Natural killer cell treated with Interleukin-12 subunit alpha and Interleukin-12 subunit beta and Interleukin-15 and Interleukin-18, amount 100 ng/mL, for 72 hours (primary cell): ENCODE measurements around the gene FLACC1. TPM values are rescaled to one million over a fixed set of nuclear protein-coding genes. Genes with fewer than 3 reads are reported as not detected.
"Not testable (repeated sequence)": the region's sequence is repeated elsewhere in the genome, so short reads cannot be mapped to it uniquely, and the experiment has no call there.

ENCODE experiments used
- ATAC-seq, 2 donors: fragments of 150-1000 bp; cut with Tn5 transposase in 1 of 2; sonication (Bioruptor Pico), chemical (Tn5 transposase) in 1 of 2; 2 replicates each; pipeline ENCODE4 v1.10.0; 2021
- DNase-seq: peaks from one replicate; pipeline ENCODE4 v3.0.0; 2022; ENCODE audit warnings: low spot score
- H3K27ac Mint-ChIP-seq, 2 donors: 1 replicate in 1 of 2; 2 replicates in 1 of 2; pipeline ENCODE4 v1.8.0; 2022; ENCODE audit warnings: mixed read lengths in 2 of 2, mild to moderate bottlenecking in 1 of 2, moderate library complexity in 1 of 2
- H3K27me3 Mint-ChIP-seq, 2 donors: 1 replicate in 1 of 2; 2 replicates in 1 of 2; pipeline ENCODE4 v1.8.0; 2022; ENCODE audit warnings: mixed read lengths in 2 of 2
- H3K36me3 Mint-ChIP-seq: one replicate; pipeline ENCODE4 v1.8.0; 2022; ENCODE audit warnings: mixed read lengths
- H3K4me1 Mint-ChIP-seq, 2 donors: 1 replicate in 1 of 2; 2 replicates in 1 of 2; pipeline ENCODE4 v1.8.0; 2022; ENCODE audit warnings: low read depth in 2 of 2, mixed read lengths in 2 of 2, mild to moderate bottlenecking in 1 of 2
- H3K4me3 Mint-ChIP-seq: one replicate; pipeline ENCODE4 v1.8.0; 2022; ENCODE audit warnings: mixed read lengths
- H3K9me3 Mint-ChIP-seq: 2 replicates; pipeline ENCODE4 v1.8.0; 2022; ENCODE audit warnings: mixed read lengths
- total RNA-seq, 2 donors: library from RNA; stranded (reverse); gene quantifications; one replicate each; pipeline ENCODE4 v1.2.3, GENCODE V29; 2022

FLACC1 gene, protein sequence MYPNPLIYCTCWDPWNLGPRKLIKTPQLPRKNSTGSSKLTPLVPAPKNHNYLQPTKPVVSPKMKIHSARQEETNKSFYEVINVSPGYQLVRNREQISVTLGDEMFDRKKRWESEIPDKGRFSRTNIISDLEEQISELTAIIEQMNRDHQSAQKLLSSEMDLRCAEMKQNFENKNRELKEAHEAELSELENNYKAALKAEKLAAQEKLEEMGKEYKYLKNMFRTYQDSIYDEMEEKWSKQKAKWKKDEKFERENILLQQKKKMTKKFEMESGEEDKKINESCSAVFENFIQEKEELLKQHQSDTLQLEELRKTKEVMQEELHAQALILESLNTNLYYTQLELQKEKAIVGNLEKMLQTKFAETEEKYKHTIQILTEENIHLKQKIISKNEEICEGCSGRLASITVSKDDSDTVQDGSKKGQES
- 1 to 10 TPM; 3.4 to 4.0 TPM for total RNA-seq

DNA sequence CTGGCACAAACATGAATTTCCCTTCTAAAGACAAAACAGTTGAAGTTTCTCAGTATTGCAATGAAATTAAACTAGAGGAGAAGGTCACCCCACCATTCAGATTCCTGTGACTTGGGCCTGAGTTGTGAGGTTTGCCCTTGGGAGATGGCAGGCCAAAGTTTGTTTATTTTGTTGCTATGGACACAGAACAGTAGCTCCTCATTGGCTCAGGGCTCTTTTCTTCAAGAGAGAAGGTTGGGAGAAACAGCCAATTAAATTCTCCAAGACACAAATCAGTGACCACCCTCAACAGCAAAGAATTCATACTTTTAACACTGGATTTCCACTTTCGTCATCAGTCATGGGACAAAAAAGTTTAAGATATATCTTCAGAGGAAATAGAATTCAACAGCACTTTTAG lies at the start of gene FLACC1:
Gene FLACC1 (minus strand): TSS at position 125 of the 400 bp plus-strand sequence. CDS start 5,941 bp downstream, outside the sequence.
- Mint-ChIP-seq H3K27me3 (no peaks in the 10 kb centered on the region), H3K4me1 (peaks cover 3 to 6% of the 10 kb centered on the region in 2 donors), H3K27ac (no peak within 1 kb of the TSS), H3K36me3 (peaks cover 8% of the 10 kb centered on the region), H3K4me3 (no peak within 1 kb of the TSS), H3K9me3 (peaks cover 3% of the 10 kb centered on the region)
- ATAC-seq (no peak), DNase-seq (no peak)

DNA sequence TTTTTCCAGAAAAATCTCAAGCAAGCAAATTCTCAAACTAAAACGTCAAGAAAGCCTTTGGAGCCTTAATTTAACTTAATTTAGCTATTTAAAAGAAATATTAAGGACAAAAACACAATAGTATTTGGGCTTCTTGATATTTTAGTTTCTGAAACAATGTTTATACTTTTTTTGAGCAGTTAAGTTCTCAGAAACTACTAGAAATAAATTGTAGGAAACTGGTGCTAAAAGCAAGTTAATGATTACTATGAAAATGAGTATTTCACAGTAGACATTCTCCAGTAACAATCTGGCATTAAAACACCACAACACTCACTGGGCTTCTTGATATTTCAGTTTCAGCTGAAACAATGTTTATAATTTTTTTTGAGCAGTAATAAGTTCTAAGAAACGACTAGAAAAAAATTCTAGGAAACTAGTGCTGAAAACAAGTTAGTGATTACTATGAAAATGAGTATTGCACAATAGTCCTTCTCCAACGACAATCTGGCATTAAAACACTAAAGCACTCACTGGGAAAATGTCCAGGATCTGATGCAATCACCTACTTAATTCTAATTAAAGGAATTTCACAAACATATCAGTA lies 49.0 kb upstream of the FLACC1 start:
- no peak for DNase-seq
- ATAC-seq = no peak
- H3K4me3 Mint-ChIP-seq = peak overlapping the region; percentile 5
- H3K9me3 Mint-ChIP-seq = no peaks in the 10 kb centered on the region
- no peaks in the 10 kb centered on the region for H3K27me3 Mint-ChIP-seq
- peaks cover 1% of the 10 kb centered on the region for H3K36me3 Mint-ChIP-seq
- peak overlapping the region in 1 of 2 donors; percentile 53 for H3K27ac Mint-ChIP-seq
- H3K4me1 Mint-ChIP-seq = peaks cover 12 to 27% of the 10 kb centered on the region in 2 donors

DNA sequence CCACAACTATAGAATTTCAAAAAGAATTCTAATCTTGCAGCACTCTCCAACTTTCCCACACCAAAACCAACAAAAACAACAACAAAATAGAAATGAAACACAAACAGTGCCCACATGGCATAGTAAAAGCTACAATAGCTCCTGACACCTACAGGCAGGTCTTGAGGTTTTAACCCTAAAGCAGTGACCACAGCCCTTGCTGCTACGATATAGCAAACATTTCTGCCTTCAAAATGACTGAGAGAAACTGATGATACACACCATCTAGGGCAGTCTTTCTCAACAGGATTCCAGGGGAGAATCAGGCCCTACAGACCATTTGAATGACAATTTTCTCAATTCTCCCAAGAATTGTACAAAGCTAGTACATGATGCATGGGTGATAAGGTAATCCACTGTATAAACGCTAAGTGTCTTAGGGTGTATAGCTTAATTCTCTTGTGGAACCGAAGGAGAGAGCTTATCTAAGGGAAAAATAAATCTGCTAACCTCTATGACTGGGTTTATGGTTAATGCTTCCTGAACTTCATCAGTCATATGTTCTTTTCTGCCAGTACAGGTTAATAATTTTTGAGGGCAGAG lies 47.6 kb upstream of the FLACC1 start:
- no peak for DNase-seq
- H3K4me3 Mint-ChIP-seq = no peak overlapping the region
- H3K36me3 Mint-ChIP-seq = no peaks in the 10 kb centered on the region
- no peaks in the 10 kb centered on the region for H3K27me3 Mint-ChIP-seq
- peaks cover 11 to 27% of the 10 kb centered on the region in 2 donors for H3K4me1 Mint-ChIP-seq
- H3K9me3 Mint-ChIP-seq = no peaks in the 10 kb centered on the region
- peak in 1 of 2 donors; percentile 53 for ATAC-seq
- peak overlapping the region in 1 of 2 donors; percentile 37 for H3K27ac Mint-ChIP-seq

DNA sequence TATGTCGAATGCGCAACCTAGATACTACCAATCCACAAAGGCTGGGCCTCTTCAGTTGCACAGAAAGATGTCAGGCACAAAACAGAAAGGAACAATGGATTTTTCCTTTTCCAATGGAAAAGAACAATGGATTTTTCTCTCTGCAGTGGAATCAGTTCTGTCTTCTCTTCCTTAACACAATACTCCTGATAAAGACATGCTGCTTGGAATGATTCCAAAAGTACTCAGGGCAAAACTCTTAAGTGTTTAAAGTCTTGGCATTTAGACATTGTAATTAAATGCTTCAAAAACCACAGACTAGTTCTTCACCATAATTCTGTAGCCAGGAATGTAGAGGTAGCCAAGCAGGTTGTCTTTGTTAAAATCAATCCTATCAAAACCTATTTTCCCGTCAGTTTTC lies 46.7 kb upstream of the FLACC1 start:
- Mint-ChIP-seq H3K27me3 (no peaks in the 10 kb centered on the region), H3K4me3 (no peak overlapping the region), H3K27ac (peak overlapping the region in 1 of 2 donors; percentile 5), H3K4me1 (peaks cover 11 to 27% of the 10 kb centered on the region in 2 donors), H3K9me3 (no peaks in the 10 kb centered on the region), H3K36me3 (no peaks in the 10 kb centered on the region)
- ATAC-seq (no peak), DNase-seq (no peak)

DNA sequence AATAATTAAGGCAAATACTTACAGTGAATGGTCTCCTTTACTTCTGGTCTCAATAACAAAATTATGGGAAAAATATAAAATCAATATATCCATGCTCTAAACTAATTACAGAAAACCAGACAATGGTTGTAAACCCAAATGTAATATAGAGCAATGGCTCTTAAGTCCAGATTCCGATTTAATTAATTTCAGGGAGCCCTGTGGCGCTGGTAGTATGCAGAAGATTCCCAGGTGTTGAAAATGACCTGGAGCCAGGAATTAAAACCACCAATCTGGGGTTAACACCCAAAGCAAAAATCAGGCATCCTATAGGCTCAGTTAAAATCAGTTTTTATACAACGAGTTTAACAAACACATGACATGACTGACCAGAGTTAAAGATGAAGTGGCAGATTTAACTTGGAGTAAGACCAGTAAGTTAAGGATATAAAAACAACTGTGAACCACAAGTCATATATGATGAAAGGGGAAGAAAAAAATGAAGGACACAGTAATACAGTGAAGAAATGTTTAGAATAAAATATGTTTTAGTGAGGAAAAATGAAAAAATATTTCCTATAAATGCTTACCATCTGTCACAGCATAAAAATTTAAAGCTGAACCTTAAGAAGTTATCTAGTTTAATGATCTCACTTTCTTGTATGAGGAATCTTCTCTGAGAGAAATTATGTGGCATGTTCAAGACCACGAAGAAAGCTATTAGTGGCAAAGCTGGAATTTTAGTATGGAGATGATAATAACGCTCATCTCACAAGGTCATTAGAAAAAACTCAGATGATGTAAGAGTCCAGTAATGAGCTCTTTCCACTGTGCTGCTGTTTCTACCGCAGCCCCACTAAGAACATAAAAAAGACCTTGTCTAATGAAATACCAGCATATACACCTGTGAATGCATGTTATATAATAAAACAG lies 45.8 kb upstream of the FLACC1 start:
- peaks cover 11 to 27% of the 10 kb centered on the region in 2 donors for H3K4me1 Mint-ChIP-seq
- H3K4me3 Mint-ChIP-seq = no peak overlapping the region
- H3K27me3 Mint-ChIP-seq = no peaks in the 10 kb centered on the region
- H3K9me3 Mint-ChIP-seq = no peaks in the 10 kb centered on the region
- H3K36me3 Mint-ChIP-seq = no peaks in the 10 kb centered on the region
- ATAC-seq (no peak), DNase-seq (no peak)
- no peak overlapping the region for H3K27ac Mint-ChIP-seq

DNA sequence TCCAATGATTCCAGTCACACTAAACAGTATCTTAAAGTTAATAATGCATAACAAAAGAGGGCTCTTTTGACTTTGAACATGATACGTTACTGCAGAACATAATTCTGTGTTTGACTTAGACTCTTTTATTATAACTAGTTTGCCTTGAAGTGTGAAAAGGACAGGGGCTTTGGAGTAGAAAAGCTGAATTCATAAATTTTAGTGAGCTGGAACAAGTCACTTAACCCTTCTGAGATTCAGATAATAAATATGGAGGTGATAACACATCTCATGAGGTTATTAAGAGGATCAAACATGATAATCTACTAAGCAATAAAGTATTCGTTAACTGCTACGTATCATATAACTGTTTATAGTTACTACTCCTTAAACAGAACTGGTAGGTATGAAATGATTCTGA lies 44.7 kb upstream of the FLACC1 start:
- no peak overlapping the region for H3K27ac Mint-ChIP-seq
- no peaks in the 10 kb centered on the region for H3K9me3 Mint-ChIP-seq
- no peaks in the 10 kb centered on the region for H3K27me3 Mint-ChIP-seq
- DNase-seq (no peak), ATAC-seq (no peak)
- H3K4me3 Mint-ChIP-seq = no peak overlapping the region
- no peaks in the 10 kb centered on the region for H3K36me3 Mint-ChIP-seq
- peaks cover 11 to 23% of the 10 kb centered on the region in 2 donors for H3K4me1 Mint-ChIP-seq

DNA sequence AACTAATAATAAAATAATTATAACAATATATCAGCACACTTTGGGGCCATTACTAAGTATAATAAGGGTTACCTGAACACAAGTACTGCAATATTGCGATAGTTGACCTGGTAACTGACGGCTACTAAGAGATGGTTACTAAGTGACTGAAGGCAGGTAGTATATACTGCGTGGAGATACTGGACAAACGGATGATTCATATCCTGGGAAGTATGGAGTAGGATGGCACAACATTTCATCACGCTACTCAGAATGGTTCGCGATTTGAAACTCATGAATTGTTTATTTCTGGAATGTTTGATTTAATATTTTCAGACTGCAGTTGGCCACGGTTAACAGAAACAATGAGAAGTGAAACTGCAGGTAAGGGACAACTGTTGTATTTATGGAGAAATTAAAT lies 39.5 kb upstream of the FLACC1 start:
- H3K9me3 Mint-ChIP-seq = no peaks in the 10 kb centered on the region
- H3K27me3 Mint-ChIP-seq = no peaks in the 10 kb centered on the region
- no peak overlapping the region for H3K27ac Mint-ChIP-seq
- DNase-seq = no peak
- ATAC-seq = no peak
- H3K4me1 Mint-ChIP-seq = no peaks in the 10 kb centered on the region
- H3K36me3 Mint-ChIP-seq = peaks cover 14% of the 10 kb centered on the region
- no peak overlapping the region for H3K4me3 Mint-ChIP-seq

DNA sequence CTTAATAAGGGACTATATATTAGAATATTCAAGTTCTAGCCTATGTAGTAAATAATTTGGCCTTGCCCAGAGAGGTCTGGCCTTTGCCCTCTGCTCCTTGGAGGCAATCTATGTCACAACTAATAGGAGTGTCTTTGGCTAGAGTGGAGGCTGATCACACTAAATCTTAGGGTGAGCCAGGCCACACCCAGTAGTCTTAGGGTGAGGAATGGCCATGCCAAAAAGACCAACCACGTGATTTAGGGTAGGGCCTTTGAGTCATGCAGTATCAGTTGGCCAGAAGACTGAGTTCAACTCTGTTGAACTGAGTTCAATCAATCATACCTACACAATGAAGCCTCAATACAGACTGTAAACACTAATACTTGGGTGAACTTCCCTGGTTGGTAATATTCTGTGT lies 26.0 kb upstream of the FLACC1 start:
- Mint-ChIP-seq H3K27ac (no peak overlapping the region), H3K4me3 (no peak overlapping the region), H3K36me3 (peaks cover 29% of the 10 kb centered on the region), H3K9me3 (no peaks in the 10 kb centered on the region), H3K27me3 (no peaks in the 10 kb centered on the region), H3K4me1 (peaks cover 0 to 2% of the 10 kb centered on the region in 2 donors)
- DNase-seq (no peak), ATAC-seq (no peak)

DNA sequence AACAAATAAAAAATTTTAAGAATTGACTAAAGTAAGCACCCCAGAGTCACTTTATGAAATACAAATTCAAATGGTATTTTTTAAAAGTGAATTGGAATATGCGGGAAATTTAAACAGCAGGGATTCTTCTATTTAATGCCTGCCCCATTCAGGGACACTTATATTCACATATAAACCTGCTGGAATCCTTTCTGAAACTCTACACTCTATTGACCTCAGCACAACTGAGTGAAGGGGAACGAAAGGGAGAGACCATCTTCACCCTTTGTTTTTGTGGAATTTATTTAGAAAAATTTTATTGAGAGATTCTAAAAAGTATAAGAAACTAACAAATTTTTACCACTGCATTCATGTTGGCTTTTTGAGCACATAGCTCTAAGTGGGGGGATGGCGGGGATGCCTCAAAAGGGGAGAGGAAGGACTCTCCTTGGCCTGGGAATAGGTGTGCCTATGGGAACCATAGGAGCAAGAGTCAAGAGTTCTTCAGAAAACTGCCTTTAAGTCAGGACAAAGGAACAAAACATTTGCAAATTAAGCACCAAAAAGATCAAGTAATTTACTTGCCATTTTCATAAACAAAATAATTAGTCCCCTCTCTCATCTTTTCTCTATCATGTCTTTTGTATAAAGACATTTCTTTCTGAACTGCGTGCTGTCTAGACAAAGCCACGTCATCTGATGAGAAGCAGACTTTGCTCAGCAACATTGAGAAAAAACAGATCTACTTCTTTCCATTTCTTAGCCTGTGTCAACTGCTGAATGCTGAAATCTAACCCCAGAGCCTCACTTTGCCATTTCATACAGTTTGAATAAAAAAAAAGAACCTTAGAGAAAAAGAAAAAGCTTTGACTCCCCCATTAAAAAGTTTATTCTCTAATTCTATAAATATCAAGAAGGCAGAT lies 21.6 kb upstream of the FLACC1 start:
- Mint-ChIP-seq H3K4me1 (peaks cover 0 to 2% of the 10 kb centered on the region in 2 donors), H3K9me3 (no peaks in the 10 kb centered on the region), H3K27ac (no peak overlapping the region), H3K27me3 (no peaks in the 10 kb centered on the region), H3K4me3 (no peak overlapping the region), H3K36me3 (peaks cover 19% of the 10 kb centered on the region)
- DNase-seq (no peak), ATAC-seq (no peak)

DNA sequence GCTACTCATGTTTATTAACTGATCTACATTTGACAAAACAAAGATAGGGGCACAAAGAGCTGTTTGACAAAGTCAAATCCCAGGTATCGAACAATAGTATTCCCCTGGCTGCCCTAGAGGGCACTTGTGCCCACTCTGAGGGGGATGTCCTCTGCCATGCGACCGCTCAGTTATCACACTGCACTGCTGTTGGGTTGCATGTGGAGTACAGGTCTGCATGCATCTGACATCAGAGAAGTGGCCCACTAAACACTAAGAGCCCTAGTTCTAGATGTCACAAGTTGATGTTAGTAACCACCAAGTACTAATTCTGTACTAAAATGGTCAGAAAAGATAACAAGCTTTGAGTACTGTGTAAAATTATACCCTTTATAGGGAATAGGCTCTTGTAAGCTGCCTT lies 20.1 kb upstream of the FLACC1 start:
- ATAC-seq = no peak
- Mint-ChIP-seq H3K27me3 (no peaks in the 10 kb centered on the region), H3K27ac (no peak overlapping the region), H3K36me3 (peaks cover 11% of the 10 kb centered on the region), H3K4me1 (peaks cover 0 to 6% of the 10 kb centered on the region in 2 donors), H3K4me3 (no peak overlapping the region), H3K9me3 (no peaks in the 10 kb centered on the region)
- DNase-seq = no peak

DNA sequence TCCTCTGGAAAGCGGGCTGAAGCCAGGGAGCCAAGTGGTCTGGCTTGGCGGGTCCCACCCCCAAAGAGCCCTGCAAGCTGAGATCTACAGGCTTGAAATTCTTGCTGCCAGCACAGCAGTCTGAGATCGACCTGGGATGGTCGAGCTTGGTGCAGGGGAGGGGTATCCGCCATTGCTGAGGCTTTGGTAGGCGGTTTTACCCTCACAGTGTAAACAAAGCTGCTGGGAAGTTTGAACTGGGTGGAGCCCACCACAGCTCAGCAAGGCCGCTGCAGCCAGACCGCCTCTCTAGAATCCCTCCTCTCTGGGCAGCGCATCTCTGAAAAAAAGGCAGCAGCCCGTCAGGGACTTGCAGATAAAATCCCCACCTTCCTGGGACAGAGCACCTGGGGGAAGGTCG lies 12.6 kb upstream of the FLACC1 start:
- ATAC-seq (no peak), DNase-seq (no peak)
- peaks cover 4% of the 10 kb centered on the region for H3K9me3 Mint-ChIP-seq
- H3K27me3 Mint-ChIP-seq = no peaks in the 10 kb centered on the region
- peaks cover 24% of the 10 kb centered on the region for H3K36me3 Mint-ChIP-seq
- no peak overlapping the region for H3K4me3 Mint-ChIP-seq
- no peak overlapping the region for H3K27ac Mint-ChIP-seq
- H3K4me1 Mint-ChIP-seq = peaks cover 0 to 6% of the 10 kb centered on the region in 2 donors

DNA sequence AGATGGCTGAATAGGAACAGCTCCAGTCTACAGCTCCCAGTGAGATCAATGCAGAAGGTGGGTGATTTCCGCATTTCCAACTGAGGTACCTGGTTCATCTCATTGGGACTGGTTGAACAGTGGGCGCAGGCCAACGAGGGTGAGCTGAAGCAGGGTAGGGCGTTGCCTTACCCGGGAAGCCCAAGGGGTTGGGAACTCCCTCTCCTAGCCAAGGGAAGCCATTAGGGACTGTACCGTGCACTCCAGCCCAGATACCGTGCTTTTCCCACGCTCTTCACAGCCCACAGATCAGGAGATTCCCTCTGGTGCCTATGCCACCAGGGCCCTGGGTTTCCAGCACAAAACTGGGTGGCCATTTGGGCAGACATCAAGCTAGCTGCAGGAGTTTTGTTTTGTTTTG lies 12.2 kb upstream of the FLACC1 start:
- H3K27me3 Mint-ChIP-seq, H3K27ac Mint-ChIP-seq, H3K4me3 Mint-ChIP-seq, ATAC-seq, H3K9me3 Mint-ChIP-seq, H3K4me1 Mint-ChIP-seq, DNase-seq: not testable (repeated sequence)
- peaks cover 24% of the 10 kb centered on the region for H3K36me3 Mint-ChIP-seq

DNA sequence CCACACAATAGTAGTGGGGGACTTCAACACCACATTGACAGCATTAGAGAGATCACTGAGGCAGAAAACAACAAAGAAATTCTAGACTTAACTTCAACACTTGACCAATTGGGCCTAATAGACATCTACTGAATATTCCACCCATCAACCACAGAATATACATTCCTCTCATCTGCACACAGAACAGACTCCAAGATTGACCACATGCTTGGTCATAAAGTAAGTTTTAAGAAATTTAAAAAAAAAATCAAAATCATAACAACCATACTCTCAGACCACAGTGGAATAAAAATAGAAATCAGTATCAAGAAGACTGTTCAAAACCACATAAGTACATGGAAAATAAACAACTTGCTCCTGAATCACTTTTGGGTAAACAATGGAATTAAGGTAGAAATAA lies 9.0 kb upstream of the FLACC1 start:
- ATAC-seq (no peak), DNase-seq (no peak)
- peaks cover 0 to 5% of the 10 kb centered on the region in 2 donors for H3K4me1 Mint-ChIP-seq
- no peak overlapping the region for H3K4me3 Mint-ChIP-seq
- peaks cover 24% of the 10 kb centered on the region for H3K36me3 Mint-ChIP-seq
- peaks cover 4% of the 10 kb centered on the region for H3K9me3 Mint-ChIP-seq
- H3K27ac Mint-ChIP-seq = no peak overlapping the region
- no peaks in the 10 kb centered on the region for H3K27me3 Mint-ChIP-seq
